ENCODE measurements around the gene RSRP1.

GRCh38 chr1:25196830-25197229 lies 50.4 kb downstream of the RSRP1 start:
- TF ChIP-seq CTCF (optimal IDR thresholded peaks at IDR 0.05 in 1 of 3, IDR thresholded peaks at IDR 0.05 in 1 of 3, conservative IDR thresholded peaks at IDR 0.05 in 1 of 3; ENCODE audit: extremely low read depth in 1 of 3, insufficient read depth in 2 of 3, low read length in 3 of 3) (no peak), EZH2 (IDR thresholded peaks at IDR 0.05; ENCODE audit: low read length) (no peak)
